Neural progenitor cell (in vitro differentiated cells): ENCODE measurements around the gene MRPL2.
"Not testable (repeated sequence)": the region's sequence is repeated elsewhere in the genome, so short reads cannot be mapped to it uniquely, and the experiment has no call there.

Experiments used
- CTCF ChIP-seq: fragments of 200-600 bp; sonication (generic); IDR thresholded peaks from 2 replicates; pipeline ENCODE4 v1.5.1; 2017; ENCODE audit warnings: antibody characterized with exemption, mild to moderate bottlenecking
- EZH2 ChIP-seq: fragments of 200-600 bp; sonication (generic); IDR thresholded peaks from 2 replicates; pipeline ENCODE4 v1.6.1; 2017; ENCODE audit warnings: antibody characterized with exemption, mild to moderate bottlenecking, moderate library complexity
- EZH2phosphoT487 ChIP-seq: fragments of 200-600 bp; sonication (generic); IDR thresholded peaks from 2 replicates; pipeline ENCODE4 v1.6.1; 2017; ENCODE audit warnings: antibody characterized with exemption

GRCh38 chr6:43081922-43082321, 22.7 kb upstream of the MRPL2 start:
- not testable (repeated sequence) for TF ChIP-seq CTCF, EZH2phosphoT487, EZH2
